OCI-LY7 (cell line): ENCODE data around the gene CDCA4. TPM values are rescaled to one million over a fixed set of nuclear protein-coding genes. Genes with fewer than 3 reads are reported as not detected.

Experiments used
- BruUV-seq: library from RNA; stranded (reverse); fragments of 400-500 nt; replicated peaks from 2 replicates; lab custom pipeline; 2021; lab: Mats Ljungman, UMichigan
- CTCF ChIA-PET: fragments of 300-600 bp; sonication (Branson Sonifier 250); formaldehyde crosslinking; loops from one replicate; lab custom pipeline; 2022; ENCODE audit warnings: antibody characterized with exemption; ENCODE audit not compliant: unreplicated experiment; lab: Charles Lee
- POLR2A ChIA-PET: fragments of 300-600 bp; sonication (Branson Sonifier 250); formaldehyde crosslinking; loops from one replicate; lab custom pipeline; 2022; ENCODE audit warnings: antibody characterized with exemption; lab: Charles Lee
- DNase-seq: peaks from one replicate; pipeline ENCODE4 v3.0.0-alpha.2; 2015; ENCODE audit warnings: low spot score
- H2AFZ ChIP-seq: fragments of 200-600 bp; sonication (generic), shearing (Covaris generic); 2 replicates; pipeline ENCODE4 v1.6.1; 2014; ENCODE audit warnings: mild to moderate bottlenecking, antibody characterized with exemption, low read length, moderate library complexity
- H3K27ac ChIP-seq: fragments of 200-600 bp; sonication (generic); 2 replicates; pipeline ENCODE4 v1.5.1; 2014; ENCODE audit warnings: mixed run types, low read depth, mild to moderate bottlenecking, moderate library complexity, low read length, inconsistent platforms; ENCODE audit not compliant: poor library complexity, severe bottlenecking
- H3K36me3 ChIP-seq: fragments of 200-600 bp; sonication (generic); 2 replicates; pipeline ENCODE4 v1.6.1; 2014; ENCODE audit warnings: mild to moderate bottlenecking, antibody characterized with exemption, low read length, moderate library complexity, mixed read lengths; ENCODE audit not compliant: insufficient read depth
- H3K4me1 ChIP-seq: fragments of 200-600 bp; sonication (generic); 2 replicates; pipeline ENCODE4 v1.5.1; 2014; ENCODE audit warnings: mild to moderate bottlenecking, low read length; ENCODE audit not compliant: insufficient read depth, poor library complexity, severe bottlenecking
- H3K4me2 ChIP-seq: fragments of 200-600 bp; sonication (generic); 2 replicates; pipeline ENCODE4 v1.6.1; 2014; ENCODE audit warnings: mild to moderate bottlenecking, low read length
- H3K4me3 ChIP-seq: fragments of 200-600 bp; sonication (generic); 2 replicates; pipeline ENCODE4 v1.5.1; 2014; ENCODE audit warnings: mild to moderate bottlenecking, low read depth, low read length; ENCODE audit not compliant: poor library complexity, severe bottlenecking
- H3K79me2 ChIP-seq: fragments of 200-600 bp; sonication (generic); 2 replicates; pipeline ENCODE4 v1.6.1; 2016; ENCODE audit warnings: low read depth, mild to moderate bottlenecking, low read length, moderate library complexity, mixed read lengths; ENCODE audit not compliant: insufficient read depth
- H3K9me2 ChIP-seq: fragments of 200-600 bp; sonication (generic); 2 replicates; pipeline ENCODE4 v1.6.1; 2016; ENCODE audit warnings: mild to moderate bottlenecking, low read length, mixed read lengths; ENCODE audit not compliant: insufficient read depth
- H3K9me3 ChIP-seq: fragments of 200-600 bp; sonication (generic); 2 replicates; pipeline ENCODE4 v1.6.1; 2014; ENCODE audit warnings: mild to moderate bottlenecking, mixed run types, low read length, mixed read lengths
- H4K20me1 ChIP-seq: fragments of 200-600 bp; sonication (generic); 2 replicates; pipeline ENCODE4 v1.6.1; 2014; ENCODE audit warnings: mild to moderate bottlenecking, antibody characterized with exemption, low read length, moderate library complexity, mixed read lengths; ENCODE audit not compliant: insufficient read depth
- EZH2phosphoT487 ChIP-seq: fragments of 200-600 bp; sonication (generic); IDR thresholded peaks from 2 replicates; pipeline ENCODE4 v1.6.1; 2018; ENCODE audit warnings: low read depth, borderline replicate concordance, mild to moderate bottlenecking, mixed run types, antibody characterized with exemption, low read length, moderate library complexity, mixed read lengths
- intact Hi-C: fragments of 100-400 bp; cut with micrococcal nuclease; formaldehyde crosslinking; loops from one replicate; pipeline ENCODE4 v1.10.0; 2022; ENCODE audit not compliant: unreplicated experiment
- total RNA-seq, 2 experiments: library from RNA; depleted of rRNA in 1 of 2; stranded (reverse); fragments of >200 nt in 1 of 2; shearing (Covaris generic) in 1 of 2; gene quantifications; 2 replicates each; pipeline ENCODE4 v1.2.3, GENCODE V29; 2014 to 2022
- TF ChIP-seq, protein P1 (sequence below): fragments of 200-600 bp; sonication (generic); conservative IDR thresholded peaks from 2 replicates; pipeline ENCODE4 v1.5.1; 2014; ENCODE audit warnings: mild to moderate bottlenecking, antibody characterized with exemption, low read length, moderate library complexity, mixed read lengths

Gene CDCA4
- total RNA-seq, 2 experiments from 2014 or later, result 74.0 to 109 TPM

DNA sequence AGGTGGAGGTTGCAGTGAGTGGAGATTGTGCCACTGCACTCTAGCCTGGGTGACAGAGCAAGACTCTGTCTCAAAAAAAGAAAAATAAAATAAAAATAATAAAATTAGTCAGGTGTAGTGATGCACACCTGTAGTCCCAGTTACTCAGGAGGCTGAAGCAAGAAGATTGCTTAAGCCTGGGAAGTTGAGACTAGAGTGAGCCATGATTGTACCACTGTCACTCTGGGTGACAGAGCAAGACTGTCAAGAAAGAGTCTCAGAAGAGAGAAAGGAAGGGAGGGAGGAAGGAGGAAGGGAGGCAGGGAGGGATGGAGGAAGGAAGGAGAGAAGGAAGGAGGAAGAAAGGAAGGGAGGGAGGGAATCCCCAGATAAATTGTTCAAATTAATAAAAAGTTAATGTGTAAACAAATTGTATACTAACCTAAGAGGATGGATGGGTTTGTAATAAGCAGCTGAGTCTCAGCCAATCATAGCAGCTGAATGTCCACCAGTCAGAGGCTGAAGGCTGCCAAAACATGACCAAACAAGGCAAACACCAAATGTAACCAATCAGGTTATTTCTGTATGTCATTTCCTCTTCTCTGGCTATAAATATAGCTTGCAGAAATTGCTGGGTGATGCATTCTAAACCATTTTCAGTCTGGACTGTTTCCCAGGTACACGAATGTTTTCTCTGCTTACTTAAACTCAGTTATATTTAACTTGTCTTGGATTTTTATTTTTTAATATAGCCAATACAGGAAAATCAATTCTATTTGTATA is 6.1 kb upstream of the CDCA4 start:
- CTCF ChIA-PET, result no interaction called here
- BruUV-seq, result no TSS peak
- peak; percentile 38 for DNase-seq

DNA sequence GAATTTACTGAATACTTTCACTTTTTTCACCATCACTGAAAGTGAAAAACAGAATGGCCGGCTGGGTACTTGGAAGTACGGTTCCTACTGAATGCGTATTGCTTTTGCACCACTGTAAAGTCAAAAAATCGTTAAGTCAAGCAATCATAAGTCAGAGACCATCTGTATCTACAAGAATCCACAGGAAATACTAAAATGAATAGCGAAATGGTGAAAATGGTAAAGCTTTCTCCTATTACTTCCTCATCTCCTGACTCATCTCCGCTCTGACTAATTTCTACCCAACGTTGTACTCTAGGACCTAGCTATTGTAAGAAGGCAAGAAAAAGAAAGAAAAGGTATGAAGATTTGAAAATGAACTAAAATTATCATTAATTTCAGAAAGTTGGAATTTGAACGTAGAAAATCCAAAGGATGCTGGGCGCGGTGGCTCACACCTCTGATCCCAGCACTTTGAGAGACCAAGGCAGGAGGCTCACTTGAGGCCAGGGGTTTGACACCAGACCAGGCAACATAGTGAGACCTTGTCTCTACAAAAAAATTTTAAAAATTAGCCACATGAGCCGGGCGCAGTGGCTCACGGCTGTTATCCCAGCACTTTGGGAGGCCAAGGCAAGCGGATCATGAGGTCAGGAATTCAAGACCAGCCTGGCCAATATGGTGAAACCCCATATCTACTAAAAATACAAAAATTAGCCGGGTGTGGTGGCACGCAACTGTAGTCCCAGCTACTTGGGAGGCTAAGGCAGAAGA is 5.3 kb upstream of the CDCA4 start:
- Histone ChIP-seq H3K27ac (no peak overlapping the region), H3K4me1 (peaks cover 34% of the 10 kb centered on the region), H4K20me1 (no peaks in the 10 kb centered on the region), H3K4me3 (no peak overlapping the region), H3K4me2 (no peak overlapping the region), H3K79me2 (peaks cover 15% of the 10 kb centered on the region), H3K9me2 (no peaks in the 10 kb centered on the region), H3K9me3 (no peaks in the 10 kb centered on the region), H2AFZ (no peak overlapping the region), H3K36me3 (no peaks in the 10 kb centered on the region)
- no peak for TF ChIP-seq EZH2phosphoT487
- TF ChIP-seq, protein P1, sequence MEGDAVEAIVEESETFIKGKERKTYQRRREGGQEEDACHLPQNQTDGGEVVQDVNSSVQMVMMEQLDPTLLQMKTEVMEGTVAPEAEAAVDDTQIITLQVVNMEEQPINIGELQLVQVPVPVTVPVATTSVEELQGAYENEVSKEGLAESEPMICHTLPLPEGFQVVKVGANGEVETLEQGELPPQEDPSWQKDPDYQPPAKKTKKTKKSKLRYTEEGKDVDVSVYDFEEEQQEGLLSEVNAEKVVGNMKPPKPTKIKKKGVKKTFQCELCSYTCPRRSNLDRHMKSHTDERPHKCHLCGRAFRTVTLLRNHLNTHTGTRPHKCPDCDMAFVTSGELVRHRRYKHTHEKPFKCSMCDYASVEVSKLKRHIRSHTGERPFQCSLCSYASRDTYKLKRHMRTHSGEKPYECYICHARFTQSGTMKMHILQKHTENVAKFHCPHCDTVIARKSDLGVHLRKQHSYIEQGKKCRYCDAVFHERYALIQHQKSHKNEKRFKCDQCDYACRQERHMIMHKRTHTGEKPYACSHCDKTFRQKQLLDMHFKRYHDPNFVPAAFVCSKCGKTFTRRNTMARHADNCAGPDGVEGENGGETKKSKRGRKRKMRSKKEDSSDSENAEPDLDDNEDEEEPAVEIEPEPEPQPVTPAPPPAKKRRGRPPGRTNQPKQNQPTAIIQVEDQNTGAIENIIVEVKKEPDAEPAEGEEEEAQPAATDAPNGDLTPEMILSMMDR, result no peak
- ChIA-PET CTCF (interaction anchor here (0.5 kb wide), 1 partner anchor 60 kb away, joined by 3 read pairs; no protein-coding TSS in a partner anchor), POLR2A (interaction anchor here (0.8 kb wide), 1 partner anchor 8 kb away, joined by 3 read pairs; no protein-coding TSS in a partner anchor)
- BruUV-seq, result no TSS peak
- intact Hi-C loops, result loop anchor here (10.0 kb wide), 1 partner anchor 271 kb away; the partner anchor contains the start of gene SIVA1
- no peak for DNase-seq

More for the DNA sequence above, 6.1 kb upstream of the CDCA4 start:
- Histone ChIP-seq H3K4me3 (no peak overlapping the region), H3K4me1 (peaks cover 34% of the 10 kb centered on the region), H4K20me1 (no peaks in the 10 kb centered on the region), H3K9me3 (no peaks in the 10 kb centered on the region), H3K79me2 (peaks cover 8% of the 10 kb centered on the region), H3K36me3 (no peaks in the 10 kb centered on the region), H3K4me2 (peak overlapping the region; percentile 16), H3K9me2 (no peaks in the 10 kb centered on the region), H3K27ac (no peak overlapping the region), H2AFZ (0 out of 2 replicates have a peak overlapping the region, but pooled peaks have one; percentile 7)
- POLR2A ChIA-PET, result interaction anchor here (0.8 to 1.1 kb wide), 2 partner anchors 9 to 10 kb away, joined by 3 read pairs; no protein-coding TSS in a partner anchor
- intact Hi-C loops, result loop anchor here (10.0 kb wide), 1 partner anchor 272 kb away; the partner anchor contains the start of gene SIVA1
- TF ChIP-seq EZH2phosphoT487, result no peak
- TF ChIP-seq, protein P1, result no peak
